ENCODE measurements around the gene SLC17A7. TPM values are rescaled to one million over a fixed set of nuclear protein-coding genes. Genes with fewer than 3 reads are reported as not detected.
A peak's percentile ranks its signal among the peaks of the same experiment; 100 is the strongest.

The SLC17A7 gene
- total RNA-seq, 6 donors from 2014 or later: 0.37 to 2.1 (median 0.78) TPM; not detected in 1

- Histone ChIP-seq H3K4me1 (peaks cover 23 to 40% (median 27%) of the 10 kb centered on the region in 4 donors), H3K9me3 (no peaks in the 10 kb centered on the region), H3K36me3 (no peaks in the 10 kb centered on the region), H3K27ac (no peak overlapping the region), H3K4me3 (peak overlapping the region in 3 of 4 donors; percentile 17 to 29 (median 23)), H3K27me3 (peaks cover 0 to 58% (median 31%) of the 10 kb centered on the region in 4 donors)
- TF ChIP-seq POLR2AphosphoS5 (IDR thresholded peaks at IDR 0.05): no peak
- peak; percentile 15 to 61 (median 44) for TF ChIP-seq CTCF (IDR thresholded peaks at IDR 0.05)
- peak in 1 of 2 donors; percentile 91 for DNase-seq
- peak in 1 of 2 donors; percentile 81 for ATAC-seq (ENCODE audit: low FRiP score in 2 of 2)
- WGBS, 2 donors: 4 to 12% methylated on average over 19 to 28 of the region's 58 CpGs
Observed at GRCh38 chr19:49422407-49423070, 18.8 kb downstream of the SLC17A7 start.

- ATAC-seq (ENCODE audit: low FRiP score in 2 of 2): no peak
- 29 to 30% methylated on average over 3 of the region's 3 CpGs for WGBS, 2 donors
Observed at GRCh38 chr19:49421878-49422202, 19.5 kb downstream of the SLC17A7 start.

GRCh38 chr19:49421039-49421877 is 20.1 kb downstream of the SLC17A7 start:
- no peaks in the 10 kb centered on the region for H3K9me3 ChIP-seq
- TF ChIP-seq POLR2AphosphoS5 (IDR thresholded peaks at IDR 0.05) (no peak), CTCF (IDR thresholded peaks at IDR 0.05) (no peak), POLR2A (IDR thresholded peaks at IDR 0.05) (no peak), EP300 (IDR thresholded peaks at IDR 0.05) (no peak)
- 10 to 11% methylated on average over 38 to 41 of the region's 48 CpGs for WGBS, 2 donors
- no peak overlapping the region for H3K27ac ChIP-seq
- H3K36me3 ChIP-seq: no peaks in the 10 kb centered on the region
- DNase-seq: peak; percentile 63 to 91
- peaks cover 0 to 46% (median 25%) of the 10 kb centered on the region in 4 donors for H3K27me3 ChIP-seq
- H3K4me3 ChIP-seq: peak overlapping the region in 3 of 4 donors; percentile 15 to 27 (median 26)
- H3K4me1 ChIP-seq: peaks cover 23 to 39% (median 27%) of the 10 kb centered on the region in 4 donors
- peak; percentile 62 to 84 for ATAC-seq (ENCODE audit: low FRiP score in 2 of 2)

More at GRCh38 chr19:49421878-49422202, 19.5 kb downstream of the SLC17A7 start:
- TF ChIP-seq EP300 (IDR thresholded peaks at IDR 0.05) (no peak), POLR2A (IDR thresholded peaks at IDR 0.05) (no peak)
- no peak for DNase-seq
- H3K27ac ChIP-seq: no peak overlapping the region
- no peaks in the 10 kb centered on the region for H3K36me3 ChIP-seq
- H3K27me3 ChIP-seq: peaks cover 0 to 51% (median 28%) of the 10 kb centered on the region in 4 donors
- H3K9me3 ChIP-seq: no peaks in the 10 kb centered on the region
- peaks cover 23 to 40% (median 27%) of the 10 kb centered on the region in 4 donors for H3K4me1 ChIP-seq
- H3K4me3 ChIP-seq: no peak overlapping the region

GRCh38 chr19:49420227-49420626 is 21.1 kb downstream of the SLC17A7 start:
- peaks cover 23 to 36% (median 27%) of the 10 kb centered on the region in 4 donors for H3K4me1 ChIP-seq
- 83 to 89% methylated on average over 2 of the region's 2 CpGs for whole genome bisulfite sequencing, 2 donors
- DNase-seq (no peak), ATAC-seq (ENCODE audit: low FRiP score in 2 of 2) (no peak)
- no peak overlapping the region for H3K4me3 ChIP-seq
- TF ChIP-seq EP300 (IDR thresholded peaks at IDR 0.05) (no peak), CTCF (IDR thresholded peaks at IDR 0.05) (no peak), POLR2AphosphoS5 (IDR thresholded peaks at IDR 0.05) (no peak), POLR2A (IDR thresholded peaks at IDR 0.05) (no peak)
- H3K27ac ChIP-seq: no peak overlapping the region
- H3K9me3 ChIP-seq: no peaks in the 10 kb centered on the region
- H3K36me3 ChIP-seq: no peaks in the 10 kb centered on the region
- peaks cover 0 to 35% (median 20%) of the 10 kb centered on the region in 4 donors for H3K27me3 ChIP-seq

- ATAC-seq (ENCODE audit: low FRiP score in 2 of 2): no peak
- Histone ChIP-seq H3K4me1 (peaks cover 23 to 35% (median 27%) of the 10 kb centered on the region in 4 donors), H3K9me3 (no peaks in the 10 kb centered on the region), H3K36me3 (no peaks in the 10 kb centered on the region), H3K27me3 (peaks cover 0 to 31% (median 19%) of the 10 kb centered on the region in 4 donors), H3K27ac (no peak overlapping the region), H3K4me3 (no peak overlapping the region)
- 68 to 70% methylated on average over 2 of the region's 2 CpGs for WGBS, 2 donors
- no peak for TF ChIP-seq CTCF (IDR thresholded peaks at IDR 0.05)
- TF ChIP-seq POLR2AphosphoS5 (IDR thresholded peaks at IDR 0.05): no peak
- no peak for TF ChIP-seq EP300 (IDR thresholded peaks at IDR 0.05)
- no peak for TF ChIP-seq POLR2A (IDR thresholded peaks at IDR 0.05)
- no peak for DNase-seq
Observed at GRCh38 chr19:49419173-49419572, 22.2 kb downstream of the SLC17A7 start.
